Measurements from ENCODE around the gene WDR82.

- TF ChIP-seq CTCF (IDR thresholded peaks at IDR 0.05) (no peak), POLR2A (IDR thresholded peaks at IDR 0.05) (no peak)
Measured at GRCh38 chr3:52232279-52233107, 46.0 kb downstream of the WDR82 start.
